HepG2 (cell line): Measurements from ENCODE around the gene PDS5B. TPM values are rescaled to one million over a fixed set of nuclear protein-coding genes. Genes with fewer than 3 reads are reported as not detected.

Experiments used
- ATAC-seq: fragments of 200-7000 bp; cut with Tn5 transposase; 3 replicates; pipeline ENCODE4 v1.9.1; 2020; ENCODE audit warnings: mild to moderate bottlenecking, moderate library complexity
- BruUV-seq: library from RNA; stranded (reverse); fragments of 400-500 nt; replicated peaks from 2 replicates; lab custom pipeline; 2021; lab: Mats Ljungman, UMichigan
- CTCF ChIA-PET: fragments of 300-600 bp; formaldehyde crosslinking; extraction: SDS; loops from one replicate; lab custom pipeline; 2021; ENCODE audit warnings: low total read pairs, inconsistent platforms, low intra/inter-chr PET ratio; lab: Yijun Ruan, JAX
- POLR2A ChIA-PET: fragments of 350-600 bp; sonication (Branson Sonifier 250); formaldehyde crosslinking; loops from one replicate; lab custom pipeline; 2020; ENCODE audit warnings: antibody characterized with exemption, inconsistent platforms; lab: Yijun Ruan, JAX
- DNase-seq: peaks from one replicate; pipeline ENCODE4 v3.0.0-alpha.2; 2015; ENCODE audit warnings: low spot score
- FAIRE-seq: peaks from 3 replicates; lab custom pipeline; 2011; peaks lifted over from hg19 to GRCh38; lab: Jason Lieb, UNC
- H2AFZ ChIP-seq: one replicate; pipeline ENCODE4 v1.6.1; 2011; ENCODE audit warnings: low read length, inconsistent platforms
- H3K27ac ChIP-seq: fragments of 300-600 bp; 3 replicates; pipeline ENCODE4 v1.8.0; 2011; ENCODE audit warnings: mixed run types, mild to moderate bottlenecking, mixed read lengths, low read length, inconsistent platforms; ENCODE audit not compliant: insufficient read depth; ENCODE audit errors: extremely low read length
- H3K27me3 ChIP-seq, 2 experiments: fragments of 200-600 bp in 1 of 2; 2 replicates in 1 of 2; 3 replicates in 1 of 2; pipeline versions ENCODE4 v1.6.0 to v1.8.0; 2011; ENCODE audit warnings: low read length in 2 of 2, mild to moderate bottlenecking in 2 of 2, moderate library complexity in 2 of 2, inconsistent platforms in 1 of 2; ENCODE audit not compliant: insufficient read depth in 2 of 2, control insufficient read depth in 1 of 2
- H3K36me3 ChIP-seq, 2 experiments: fragments of 200-600 bp in 1 of 2; replicated peaks in 1 of 2; 2 replicates in 1 of 2; 3 replicates in 1 of 2; pipeline versions ENCODE4 v1.5.1 to v1.8.0; 2011; ENCODE audit warnings: low read length in 2 of 2, inconsistent platforms in 1 of 2; ENCODE audit not compliant: insufficient read depth in 2 of 2, control insufficient read depth in 1 of 2
- H3K4me1 ChIP-seq: 2 replicates; pipeline ENCODE4 v1.5.1; 2012; ENCODE audit warnings: low read length, inconsistent platforms; ENCODE audit not compliant: insufficient read depth
- H3K4me2 ChIP-seq: 2 replicates; pipeline ENCODE4 v1.6.0; 2011; ENCODE audit warnings: low read depth, low read length, inconsistent platforms
- H3K4me3 ChIP-seq, 3 experiments: fragments of 200-600 bp in 1 of 3; sonication (generic), shearing (Covaris generic) in 1 of 3; replicated peaks in 1 of 3; 2 replicates each; pipeline ENCODE4 v1.5.1; 2011 to 2016; ENCODE audit warnings: low read length in 3 of 3, inconsistent platforms in 2 of 3, low read depth in 2 of 3, mild to moderate bottlenecking in 2 of 3, control low read depth in 1 of 3, mixed read lengths in 1 of 3; ENCODE audit not compliant: insufficient read depth in 1 of 3
- H3K79me2 ChIP-seq: one replicate; pipeline ENCODE4 v1.6.1; 2011; ENCODE audit warnings: low read length, inconsistent platforms; ENCODE audit not compliant: insufficient read depth
- H3K9ac ChIP-seq: 2 replicates; pipeline ENCODE4 v1.6.0; 2011; ENCODE audit warnings: mild to moderate bottlenecking, low read depth, low read length, inconsistent platforms; ENCODE audit not compliant: insufficient read depth
- H3K9me3 ChIP-seq: 2 replicates; pipeline ENCODE4 v1.5.1; 2012; ENCODE audit warnings: mild to moderate bottlenecking, low read length
- H4K20me1 ChIP-seq: 2 replicates; pipeline ENCODE4 v1.6.0; 2011; ENCODE audit warnings: inconsistent platforms, mild to moderate bottlenecking, low read length, moderate library complexity; ENCODE audit not compliant: insufficient read depth
- FOXK1 ChIP-seq: sonication (generic); formaldehyde crosslinking; IDR thresholded peaks from 2 replicates; pipeline ENCODE4 v1.4.0; 2020; ENCODE audit warnings: low read depth, missing genetic modification reagents, borderline replicate concordance
- SRY ChIP-seq: sonication (generic); formaldehyde crosslinking; IDR thresholded peaks from 2 replicates; pipeline ENCODE4 v1.8.0; 2022; ENCODE audit warnings: mild to moderate bottlenecking, missing genetic modification reagents
- THYN1 ChIP-seq: sonication (generic); formaldehyde crosslinking; IDR thresholded peaks from 2 replicates; pipeline ENCODE4 v1.8.1; 2023; ENCODE audit warnings: low read depth, mild to moderate bottlenecking, moderate library complexity, missing genetic modification reagents, borderline replicate concordance
- XRCC5 ChIP-seq: fragments of 200-400 bp; formaldehyde crosslinking; optimal IDR thresholded peaks from 2 replicates; pipeline ENCODE3; 2017; ENCODE audit warnings: mild to moderate bottlenecking, low read length
- ZFP41 ChIP-seq: sonication (generic); formaldehyde crosslinking; IDR thresholded peaks from 2 replicates; pipeline ENCODE4 v1.4.0; 2020; ENCODE audit warnings: mild to moderate bottlenecking, missing genetic modification reagents, borderline replicate concordance
- ZMYM3 ChIP-seq: sonication (generic); formaldehyde crosslinking; IDR thresholded peaks from 2 replicates; pipeline ENCODE4 v1.5.1; 2020; ENCODE audit warnings: mild to moderate bottlenecking, missing genetic modification reagents
- ZNF296 ChIP-seq: sonication (generic); formaldehyde crosslinking; conservative IDR thresholded peaks from 2 replicates; pipeline ENCODE4 v1.5.0; 2020; ENCODE audit warnings: mild to moderate bottlenecking, missing genetic modification reagents
- ZSCAN12 ChIP-seq: sonication (generic); formaldehyde crosslinking; IDR thresholded peaks from 2 replicates; pipeline ENCODE4 v1.9.0; 2021; ENCODE audit warnings: mild to moderate bottlenecking, missing genetic modification reagents
- WGBS: methylation state at CpG from one replicate; pipeline ENCODE4 v1.1.6; 2017; ENCODE audit warnings: low lambda C conversion rate; 5-methylcytosine and 5-hydroxymethylcytosine counted together
- in situ Hi-C: cut with HindIII; loops from 2 replicates; pipeline ENCODE4 v1.10.0; 2017; ENCODE audit warnings: low pct_unique_long_range_greater_than_20kb; ENCODE audit not compliant: extremely low pct_ligation_motif_present
- intact Hi-C: fragments of 100-400 bp; cut with micrococcal nuclease; formaldehyde crosslinking; loops from one replicate; pipeline ENCODE4 v1.10.0; 2022; ENCODE audit not compliant: unreplicated experiment
- polyA plus RNA-seq, 8 experiments: library from polyadenylated mRNA; depleted of rRNA in 3 of 8; stranded (reverse) in 7 of 8; unstranded in 1 of 8; fragments of >200 nt; fragmentation: Illumina TruSeq in 4 of 8; extraction: Trizol in 4 of 8; gene quantifications; 2 replicates each; pipeline versions ENCODE4 v1.2.1 to v1.2.3, GENCODE V29; 2011 to 2016; ENCODE audit warnings: low read depth in 4 of 8, missing spikeins in 1 of 8, mixed read lengths in 1 of 8; ENCODE audit not compliant: insufficient read depth in 1 of 8
- total RNA-seq, 5 experiments: library from RNA; depleted of rRNA; stranded (reverse); fragments of >200 nt; fragmentation: Illumina TruSeq; extraction: Trizol; gene quantifications; 2 replicates each; pipeline ENCODE4 v1.2.3, GENCODE V29; 2016; ENCODE audit warnings: low read depth in 1 of 5
- TF ChIP-seq, protein P1 (sequence below): IDR thresholded peaks from 2 replicates; pipeline ENCODE4 v1.6.1; 2012; ENCODE audit warnings: low read depth, low read length, improper control_type of control experiment
- TF ChIP-seq, protein P2 (sequence below), 2 experiments: sonication (generic) in 1 of 2; formaldehyde crosslinking in 1 of 2; IDR thresholded peaks; 2 replicates each; pipeline versions ENCODE4 v1.5.1 to v1.6.1; 2011 to 2020; ENCODE audit warnings: borderline replicate concordance in 1 of 2, low read depth in 1 of 2, low read length in 1 of 2, mild to moderate bottlenecking in 1 of 2, missing genetic modification reagents in 1 of 2, moderate library complexity in 1 of 2

Gene PDS5B
- total and polyA plus RNA-seq, 2 of the 13 experiments (the other 11 are each of a cell fraction or from before 2014, with no cell fraction given) = 5.8 to 24.6 TPM

DNA sequence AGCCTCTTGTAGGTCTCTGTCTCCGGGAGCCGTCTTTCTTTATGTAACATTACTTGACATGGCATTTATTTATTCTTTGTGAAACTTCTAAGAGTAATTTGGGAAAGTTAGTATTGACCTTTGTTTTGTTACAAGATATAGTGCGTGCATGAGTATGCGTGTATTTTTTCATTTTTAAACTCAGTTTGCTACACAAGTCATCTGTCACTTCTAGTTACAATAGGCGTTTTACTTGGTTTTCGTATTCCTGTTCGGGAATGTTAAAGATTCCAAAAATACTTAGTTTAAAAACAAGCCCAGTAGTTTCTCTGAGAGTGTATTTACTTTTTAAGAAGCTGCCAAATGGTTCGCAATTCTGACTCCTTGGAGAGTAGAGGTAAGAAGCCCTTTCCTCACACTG, 3.2 kb downstream of the PDS5B start (continued):
- TF ChIP-seq, protein P1, sequence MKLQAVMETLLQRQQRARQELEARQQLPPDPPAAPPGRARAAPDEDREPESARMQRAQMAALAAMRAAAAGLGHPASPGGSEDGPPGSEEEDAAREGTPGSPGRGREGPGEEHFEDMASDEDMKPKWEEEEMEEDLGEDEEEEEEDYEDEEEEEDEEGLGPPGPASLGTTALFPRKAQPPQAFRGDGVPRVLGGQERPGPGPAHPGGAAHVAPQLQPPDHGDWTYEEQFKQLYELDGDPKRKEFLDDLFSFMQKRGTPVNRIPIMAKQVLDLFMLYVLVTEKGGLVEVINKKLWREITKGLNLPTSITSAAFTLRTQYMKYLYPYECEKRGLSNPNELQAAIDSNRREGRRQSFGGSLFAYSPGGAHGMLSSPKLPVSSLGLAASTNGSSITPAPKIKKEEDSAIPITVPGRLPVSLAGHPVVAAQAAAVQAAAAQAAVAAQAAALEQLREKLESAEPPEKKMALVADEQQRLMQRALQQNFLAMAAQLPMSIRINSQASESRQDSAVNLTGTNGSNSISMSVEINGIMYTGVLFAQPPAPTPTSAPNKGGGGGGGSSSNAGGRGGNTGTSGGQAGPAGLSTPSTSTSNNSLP = no peak
- TF ChIP-seq, all 625 proteins: peak for 0

DNA sequence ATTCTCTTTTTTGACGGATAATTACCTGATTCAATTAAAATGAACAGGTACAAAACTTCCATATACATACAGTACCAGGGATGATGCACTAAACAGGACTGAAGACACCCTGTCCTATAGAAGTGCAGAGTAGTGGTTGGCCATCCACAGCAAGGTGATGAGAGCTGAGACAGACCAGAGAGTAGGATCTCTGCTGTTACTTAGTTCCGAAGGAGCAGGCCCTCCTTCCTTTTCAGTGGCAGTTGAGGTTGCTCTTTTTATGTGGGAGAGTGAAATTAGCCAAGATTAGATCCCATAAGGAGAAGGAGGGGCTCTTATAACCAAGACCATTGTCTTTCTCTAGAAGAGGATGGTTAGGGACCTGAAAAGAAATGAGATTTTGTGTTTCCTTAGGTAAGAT, 4.0 kb downstream of the PDS5B start:
- peaks cover 79% of the 10 kb centered on the region for H3K79me2 ChIP-seq
- peaks cover 49% of the 10 kb centered on the region for H3K4me1 ChIP-seq
- ATAC-seq = no peak
- ChIA-PET CTCF (no interaction called here), POLR2A (no interaction called here)
- H3K4me3 ChIP-seq = no peak overlapping the region
- H3K9me3 ChIP-seq = no peaks in the 10 kb centered on the region
- no peak overlapping the region for H3K27ac ChIP-seq
- intact Hi-C loops = no loop called here
- no peak overlapping the region for H3K9ac ChIP-seq
- 0 out of 2 replicates have a peak overlapping the region, but pooled peaks have one; percentile 15 for H3K4me2 ChIP-seq
- FAIRE-seq = no peak
- in situ Hi-C loops = loop anchor here (5.0 to 25.0 kb wide), 2 partner anchors 37 to 947 kb away; no protein-coding TSS in a partner anchor
- WGBS = 66% methylated on average over 2 of the region's 2 CpGs
- H4K20me1 ChIP-seq = 0 out of 2 replicates have a peak, but pooled peaks cover 2% of the 10 kb centered on the region
- BruUV-seq = no TSS peak
- no peak for DNase-seq
- no peak overlapping the region for H2AFZ ChIP-seq
- no peaks in the 10 kb centered on the region for H3K36me3 ChIP-seq
- H3K27me3 ChIP-seq = no peaks in the 10 kb centered on the region; a peak in 1 of 5 replicates
- TF ChIP-seq FOXK1 (CRISPR knock-in tag) (no peak), ZSCAN12 (CRISPR knock-in tag) (no peak)

DNA sequence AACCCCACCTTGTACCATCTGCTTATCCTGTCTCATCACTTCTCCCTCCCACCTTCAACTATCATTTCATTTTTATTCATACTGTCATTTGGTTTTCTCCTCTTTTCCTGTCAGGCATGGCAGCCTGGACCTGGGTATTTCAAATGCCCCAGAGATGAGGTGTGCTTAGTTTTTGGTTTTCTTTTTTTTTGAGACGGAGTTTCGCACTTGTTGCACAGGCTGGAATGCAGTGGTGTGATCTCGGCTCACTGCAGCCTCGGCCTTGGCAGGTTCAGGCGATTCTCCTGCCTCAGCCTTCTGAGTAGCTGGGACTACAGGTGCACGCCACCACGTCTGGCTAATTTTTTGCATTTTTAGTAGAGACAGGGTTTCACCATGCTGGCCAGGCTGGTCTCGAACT, 5.8 kb downstream of the PDS5B start:
- DNase-seq (no peak), ATAC-seq (no peak), FAIRE-seq (no peak)
- Histone ChIP-seq H3K36me3 (no peaks in the 10 kb centered on the region), H3K4me1 (peaks cover 53% of the 10 kb centered on the region), H3K4me2 (no peak overlapping the region), H3K27ac (no peak overlapping the region), H2AFZ (no peak overlapping the region), H3K79me2 (peaks cover 97% of the 10 kb centered on the region), H4K20me1 (peaks cover 12% of the 10 kb centered on the region; the same call in 1 of the 2 replicates), H3K4me3 (no peak overlapping the region), H3K27me3 (no peaks in the 10 kb centered on the region; a peak in 1 of 5 replicates), H3K9ac (no peak overlapping the region), H3K9me3 (no peaks in the 10 kb centered on the region)
- ChIA-PET CTCF (no interaction called here), POLR2A (no interaction called here)
- in situ Hi-C loops = loop anchor here (5.0 to 25.0 kb wide), 2 partner anchors 35 to 945 kb away; no protein-coding TSS in a partner anchor
- intact Hi-C loops = no loop called here
- 95% methylated on average over 8 of the region's 8 CpGs for WGBS
- TF ChIP-seq SRY (no peak), THYN1 (CRISPR knock-in tag) (no peak), ZMYM3 (CRISPR knock-in tag) (no peak), ZFP41 (CRISPR knock-in tag) (no peak), ZNF296 (no peak), XRCC5 (no peak)
- TF ChIP-seq, protein P2, sequence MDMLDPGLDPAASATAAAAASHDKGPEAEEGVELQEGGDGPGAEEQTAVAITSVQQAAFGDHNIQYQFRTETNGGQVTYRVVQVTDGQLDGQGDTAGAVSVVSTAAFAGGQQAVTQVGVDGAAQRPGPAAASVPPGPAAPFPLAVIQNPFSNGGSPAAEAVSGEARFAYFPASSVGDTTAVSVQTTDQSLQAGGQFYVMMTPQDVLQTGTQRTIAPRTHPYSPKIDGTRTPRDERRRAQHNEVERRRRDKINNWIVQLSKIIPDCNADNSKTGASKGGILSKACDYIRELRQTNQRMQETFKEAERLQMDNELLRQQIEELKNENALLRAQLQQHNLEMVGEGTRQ (IDR thresholded peaks at IDR 0.05; ENCODE audit: low read depth, low read length) = no peak
- TF ChIP-seq, protein P2 (CRISPR knock-in tag; IDR thresholded peaks at IDR 0.05; ENCODE audit: borderline replicate concordance) = no peak
- no TSS peak for BruUV-seq
